HAP-1 (cell line): Measurements from ENCODE around the gene REST.
A peak's percentile ranks its signal among the peaks of the same experiment; 100 is the strongest.
"Not testable (repeated sequence)": the region's sequence is repeated elsewhere in the genome, so short reads cannot be mapped to it uniquely, and the experiment has no call there.

Experiments used
- DNase-seq, 2 experiments: peaks; one replicate each; pipeline ENCODE4 v3.0.0-alpha.2; 2016 to 2020; ENCODE audit warnings: low spot score in 2 of 2
- H3K27me3 ChIP-seq: fragments of 250-450 bp; sonication (Bioruptor Pico); 2 replicates; pipeline ENCODE4 v1.5.1; 2020; ENCODE audit warnings: low read depth, mild to moderate bottlenecking, moderate library complexity
- H3K36me3 ChIP-seq: fragments of 250-450 bp; sonication (Bioruptor Pico); replicated peaks from 2 replicates; pipeline ENCODE4 v1.5.1; 2020; ENCODE audit warnings: mild to moderate bottlenecking
- H3K4me1 ChIP-seq: fragments of 250-450 bp; sonication (Bioruptor Pico); 2 replicates; pipeline ENCODE4 v1.5.1; 2020; ENCODE audit warnings: mild to moderate bottlenecking
- H3K4me3 ChIP-seq: fragments of 250-450 bp; sonication (Bioruptor Pico); 2 replicates; pipeline ENCODE4 v1.5.1; 2020; ENCODE audit warnings: mild to moderate bottlenecking, moderate library complexity
- H3K9me3 ChIP-seq: fragments of 250-450 bp; sonication (Bioruptor Pico); 2 replicates; pipeline ENCODE4 v1.5.1; 2020; ENCODE audit warnings: mild to moderate bottlenecking, moderate library complexity
- in situ Hi-C: fragments of 300-500 bp; cut with MboI; formaldehyde crosslinking; loops from 3 replicates; pipeline ENCODE4 v1.14.3; 2020; ENCODE audit warnings: low sequenced_read_pairs, inconsistent platforms, mixed read lengths

The REST gene

DNA sequence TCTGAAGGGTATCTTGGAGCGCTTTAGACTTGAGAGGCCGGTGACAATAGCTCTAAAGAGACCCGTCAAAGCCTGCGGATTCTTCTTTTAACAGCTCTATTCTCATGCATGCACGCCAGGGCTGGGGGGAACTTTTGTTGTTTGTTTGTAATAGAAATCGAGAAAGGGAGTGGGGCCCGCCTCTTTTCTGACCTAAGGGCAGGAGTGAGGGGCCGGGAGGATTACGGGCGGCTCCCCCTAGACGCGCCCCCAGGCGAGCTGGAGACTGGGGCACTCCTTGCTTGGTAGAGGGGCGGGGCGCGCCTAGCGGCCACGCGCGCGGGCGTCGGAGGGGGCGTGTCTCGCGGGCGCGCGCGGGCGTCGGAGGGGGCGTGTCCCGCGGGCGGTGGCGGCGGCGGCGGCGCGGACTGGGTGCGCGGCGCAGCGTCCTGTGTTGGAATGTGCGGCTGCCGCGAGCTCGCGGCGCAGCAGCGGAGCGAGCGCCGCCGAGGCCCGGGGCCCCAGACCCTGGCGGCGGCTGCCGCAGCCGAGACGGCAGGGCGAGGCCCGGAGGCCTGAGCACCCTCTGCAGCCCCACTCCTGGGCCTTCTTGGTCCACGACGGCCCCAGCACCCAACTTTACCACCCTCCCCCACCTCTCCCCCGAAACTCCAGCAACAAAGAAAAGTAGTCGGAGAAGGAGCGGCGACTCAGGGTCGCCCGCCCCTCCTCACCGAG, at the start of gene REST:
TSS of gene REST (plus strand) at position 412 of the 717 bp plus-strand sequence. CDS start 2,739 bp downstream, outside the sequence.
- Histone ChIP-seq H3K4me1 (peaks cover 40% of the 10 kb centered on the region), H3K36me3 (peaks cover 3% of the 10 kb centered on the region; the same call in 1 of the 2 replicates), H3K9me3 (no peaks in the 10 kb centered on the region), H3K27me3 (no peaks in the 10 kb centered on the region), H3K4me3 (peak within 1 kb of the TSS; percentile 85)
- in situ Hi-C loops: no loop called here
- DNase-seq: peak; percentile 97 to 99

DNA sequence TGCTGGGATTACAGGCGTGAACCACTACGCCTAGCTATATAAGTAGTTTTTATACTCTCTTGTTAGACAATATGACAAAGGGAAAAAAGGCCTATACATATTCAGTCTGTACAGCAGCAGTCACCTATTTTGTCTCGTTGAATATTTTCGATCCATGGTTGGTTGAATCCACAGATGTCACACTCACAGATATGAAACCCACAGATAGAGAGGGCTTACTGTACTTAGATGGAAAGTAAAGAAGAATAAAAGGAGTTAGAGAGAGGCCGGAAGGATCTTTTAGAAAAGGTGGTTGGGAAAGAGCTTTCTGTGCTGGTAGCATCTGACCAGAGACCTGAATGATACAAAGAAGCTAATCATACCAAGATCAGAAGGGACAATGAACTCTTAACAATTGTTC, 47.9 kb upstream of the REST start:
- Histone ChIP-seq H3K4me1 (no peaks in the 10 kb centered on the region), H3K9me3 (no peaks in the 10 kb centered on the region), H3K27me3 (no peaks in the 10 kb centered on the region), H3K4me3 (no peak overlapping the region), H3K36me3 (no peaks in the 10 kb centered on the region)
- DNase-seq: no peak
- in situ Hi-C loops: no loop called here

DNA sequence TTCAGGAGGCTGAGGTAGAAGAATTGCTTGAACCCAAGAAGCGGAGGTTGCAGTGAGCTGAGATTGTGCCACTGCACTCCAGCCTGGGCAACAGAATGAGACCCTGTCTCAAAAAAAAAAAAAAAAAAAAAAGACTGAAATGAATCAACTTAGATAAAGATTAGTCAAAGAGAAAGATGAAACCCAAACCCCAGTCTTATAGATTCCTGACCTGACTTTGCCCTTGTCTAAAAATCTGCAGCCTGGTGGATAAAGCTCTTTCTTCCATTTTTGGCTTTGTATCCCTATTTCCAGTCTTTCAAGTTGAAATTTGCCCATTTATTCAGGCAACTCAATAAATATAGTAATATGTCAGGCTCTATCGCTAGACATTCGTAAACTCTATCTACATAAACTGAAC, 46.9 kb upstream of the REST start:
- DNase-seq: no peak
- no peak overlapping the region for H3K4me3 ChIP-seq
- in situ Hi-C loops: no loop called here
- no peaks in the 10 kb centered on the region for H3K9me3 ChIP-seq
- H3K36me3 ChIP-seq: no peaks in the 10 kb centered on the region
- no peaks in the 10 kb centered on the region for H3K27me3 ChIP-seq
- H3K4me1 ChIP-seq: no peaks in the 10 kb centered on the region

GRCh38 chr4:56861360-56861759, 46.3 kb upstream of the REST start:
- Histone ChIP-seq H3K4me3 (no peak overlapping the region), H3K4me1 (no peaks in the 10 kb centered on the region), H3K36me3 (no peaks in the 10 kb centered on the region), H3K27me3 (no peaks in the 10 kb centered on the region), H3K9me3 (no peaks in the 10 kb centered on the region)
- DNase-seq: no peak
- in situ Hi-C loops: no loop called here

- no peaks in the 10 kb centered on the region for H3K9me3 ChIP-seq
- H3K4me1 ChIP-seq: no peaks in the 10 kb centered on the region
- no peaks in the 10 kb centered on the region for H3K27me3 ChIP-seq
- DNase-seq: no peak
- H3K4me3 ChIP-seq: no peak overlapping the region
- in situ Hi-C loops: no loop called here
- no peaks in the 10 kb centered on the region for H3K36me3 ChIP-seq
Observed at GRCh38 chr4:56863441-56864139, 44.1 kb upstream of the REST start.

GRCh38 chr4:56870946-56871345, 36.8 kb upstream of the REST start:
- Histone ChIP-seq H3K4me3 (no peak overlapping the region), H3K36me3 (no peaks in the 10 kb centered on the region), H3K9me3 (no peaks in the 10 kb centered on the region; the same call in 1 of the 2 replicates), H3K27me3 (no peaks in the 10 kb centered on the region), H3K4me1 (peaks cover 9% of the 10 kb centered on the region; the same call in 1 of the 2 replicates)
- in situ Hi-C loops: no loop called here
- DNase-seq: no peak

DNA sequence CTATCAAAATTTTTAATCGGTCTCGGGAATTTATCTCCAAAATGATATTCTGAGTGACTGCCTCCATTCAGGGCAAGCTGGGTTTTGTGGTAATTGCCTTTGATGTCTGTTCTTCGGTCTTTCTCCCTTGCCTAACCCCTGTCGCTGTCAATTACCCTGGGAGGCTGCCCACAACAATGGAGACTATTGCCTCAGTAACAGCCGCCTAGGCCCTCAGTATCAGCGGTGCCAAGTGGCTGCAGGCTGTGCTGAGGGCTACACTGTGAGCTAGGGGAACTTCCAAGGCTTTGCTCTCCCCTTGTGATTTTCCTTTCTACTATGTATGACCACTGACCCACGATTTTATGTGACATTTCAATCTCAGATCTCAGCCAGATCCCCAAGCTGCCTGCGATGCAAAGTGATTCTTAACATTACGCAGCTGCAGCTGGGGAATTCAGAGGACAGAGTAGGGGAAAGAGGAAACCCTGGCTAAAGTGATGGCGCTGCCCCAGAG, 36.3 kb upstream of the REST start:
- Histone ChIP-seq H3K4me1 (peaks cover 9% of the 10 kb centered on the region; the same call in 1 of the 2 replicates), H3K27me3 (no peaks in the 10 kb centered on the region), H3K9me3 (no peaks in the 10 kb centered on the region; the same call in 1 of the 2 replicates), H3K36me3 (no peaks in the 10 kb centered on the region), H3K4me3 (no peak overlapping the region)
- in situ Hi-C loops: no loop called here
- peak in 1 of 2 experiments; percentile 9 for DNase-seq

- peak; percentile 87 to 94 for DNase-seq
Observed at GRCh38 chr4:56874166-56874565, 33.5 kb upstream of the REST start.

GRCh38 chr4:56874923-56875322, 32.8 kb upstream of the REST start:
- H3K4me1 ChIP-seq: peaks cover 9% of the 10 kb centered on the region; the same call in 1 of the 2 replicates
- H3K4me3 ChIP-seq: peak overlapping the region; percentile 26
- in situ Hi-C loops: no loop called here
- DNase-seq: peak in 1 of 2 experiments; percentile 28
- H3K9me3 ChIP-seq: no peaks in the 10 kb centered on the region; the same call in 1 of the 2 replicates
- H3K36me3 ChIP-seq: no peaks in the 10 kb centered on the region
- H3K27me3 ChIP-seq: no peaks in the 10 kb centered on the region

More at GRCh38 chr4:56874166-56874565, 33.5 kb upstream of the REST start:
- no peaks in the 10 kb centered on the region; the same call in 1 of the 2 replicates for H3K9me3 ChIP-seq
- H3K4me1 ChIP-seq: peaks cover 9% of the 10 kb centered on the region; the same call in 1 of the 2 replicates
- in situ Hi-C loops: no loop called here
- no peaks in the 10 kb centered on the region for H3K27me3 ChIP-seq
- peak overlapping the region; percentile 26 for H3K4me3 ChIP-seq
- no peaks in the 10 kb centered on the region for H3K36me3 ChIP-seq

- in situ Hi-C loops: no loop called here
- H3K9me3 ChIP-seq: no peaks in the 10 kb centered on the region
- no peaks in the 10 kb centered on the region for H3K36me3 ChIP-seq
Observed at GRCh38 chr4:56876264-56876663, 31.4 kb upstream of the REST start.

DNA sequence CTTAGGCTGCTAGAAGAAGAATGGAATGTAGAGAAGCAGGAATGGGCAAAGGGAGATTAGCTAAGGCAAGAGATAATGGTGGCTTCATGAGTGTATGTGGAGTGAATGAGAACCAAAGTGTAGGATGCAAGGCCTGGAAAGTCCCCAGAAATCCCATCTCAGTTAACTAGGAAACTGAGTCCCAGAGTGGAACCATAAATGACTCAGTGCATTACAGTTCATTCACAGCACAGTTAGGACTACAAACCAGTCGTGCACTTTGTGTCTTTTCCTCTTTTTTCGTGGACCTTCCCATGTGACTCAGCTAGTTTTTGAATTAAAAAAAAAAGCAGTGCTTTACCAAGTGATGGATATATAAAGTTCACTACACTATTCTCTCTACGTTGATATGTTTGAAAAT, 27.7 kb upstream of the REST start:
- H3K9me3 ChIP-seq: no peaks in the 10 kb centered on the region; the same call in 1 of the 2 replicates
- in situ Hi-C loops: no loop called here
- no peaks in the 10 kb centered on the region for H3K36me3 ChIP-seq
- no peak overlapping the region for H3K4me3 ChIP-seq
- no peak for DNase-seq
- H3K27me3 ChIP-seq: no peaks in the 10 kb centered on the region
- peaks cover under 1% of the 10 kb centered on the region; the same call in 1 of the 2 replicates for H3K4me1 ChIP-seq

More at GRCh38 chr4:56876264-56876663, 31.4 kb upstream of the REST start:
- DNase-seq: no peak
- H3K4me3 ChIP-seq: no peak overlapping the region
- peaks cover 9% of the 10 kb centered on the region; the same call in 1 of the 2 replicates for H3K4me1 ChIP-seq
- no peaks in the 10 kb centered on the region for H3K27me3 ChIP-seq

GRCh38 chr4:56880572-56880971, 27.1 kb upstream of the REST start:
- no peak for DNase-seq
- Histone ChIP-seq H3K4me3 (no peak overlapping the region), H3K27me3 (no peaks in the 10 kb centered on the region), H3K36me3 (no peaks in the 10 kb centered on the region), H3K4me1 (no peaks in the 10 kb centered on the region), H3K9me3 (no peaks in the 10 kb centered on the region; the same call in 1 of the 2 replicates)
- in situ Hi-C loops: no loop called here

DNA sequence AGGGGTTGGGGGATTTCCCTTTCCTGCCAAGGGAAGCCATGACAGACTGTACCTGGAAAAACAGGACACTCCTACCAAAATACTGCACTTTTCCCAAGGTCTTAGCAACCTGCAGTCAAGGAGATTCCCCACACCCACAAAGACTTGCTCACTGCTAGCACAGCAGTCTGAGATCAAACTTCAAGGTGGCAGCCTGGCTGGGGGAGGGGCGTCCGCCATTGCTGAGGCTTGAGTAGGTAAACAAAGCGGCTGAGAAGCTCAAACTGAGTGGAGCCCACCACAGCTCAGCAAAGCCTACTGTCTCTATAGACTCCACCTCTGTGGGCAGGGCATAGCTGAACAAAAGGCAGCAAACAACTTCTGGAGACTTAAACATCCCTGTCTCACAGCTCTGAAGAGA, 23.2 kb upstream of the REST start:
- H3K4me1 ChIP-seq, H3K27me3 ChIP-seq, DNase-seq, H3K36me3 ChIP-seq, in situ Hi-C loops, H3K4me3 ChIP-seq, H3K9me3 ChIP-seq: not testable (repeated sequence)

DNA sequence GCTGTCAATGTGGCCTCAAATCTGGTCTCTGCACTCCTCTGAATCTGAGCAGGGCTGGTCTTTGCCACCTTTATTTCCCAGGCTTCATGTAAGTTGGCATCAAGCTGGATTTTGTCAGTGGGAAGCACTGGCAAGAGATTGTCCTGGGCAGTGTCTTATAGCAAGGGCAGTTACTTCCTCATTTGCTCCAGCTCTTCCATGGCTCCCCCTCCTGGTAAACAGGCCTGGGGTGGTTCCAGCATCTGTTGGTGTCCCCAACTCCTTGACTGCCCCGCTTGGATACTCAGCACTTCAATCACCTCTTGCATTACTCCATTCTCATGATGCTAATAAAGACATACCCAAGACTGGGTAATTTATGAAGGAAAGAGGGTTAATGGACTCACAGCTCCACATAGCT, 15.0 kb upstream of the REST start:
- Histone ChIP-seq H3K4me3 (no peak overlapping the region), H3K27me3 (no peaks in the 10 kb centered on the region), H3K9me3 (no peaks in the 10 kb centered on the region), H3K36me3 (no peaks in the 10 kb centered on the region), H3K4me1 (no peaks in the 10 kb centered on the region)
- in situ Hi-C loops: no loop called here
- DNase-seq: no peak
